HG02885 (cell line): Measurements from ENCODE around the gene ATXN7L2.

Experiments
- ATAC-seq: cut with Tn5 transposase; IDR thresholded peaks from one replicate; pipeline ENCODE4 v1.9.1; 2021; ENCODE audit warnings: mild to moderate bottlenecking; ENCODE audit not compliant: unreplicated experiment, poor library complexity

ATXN7L2 gene

DNA sequence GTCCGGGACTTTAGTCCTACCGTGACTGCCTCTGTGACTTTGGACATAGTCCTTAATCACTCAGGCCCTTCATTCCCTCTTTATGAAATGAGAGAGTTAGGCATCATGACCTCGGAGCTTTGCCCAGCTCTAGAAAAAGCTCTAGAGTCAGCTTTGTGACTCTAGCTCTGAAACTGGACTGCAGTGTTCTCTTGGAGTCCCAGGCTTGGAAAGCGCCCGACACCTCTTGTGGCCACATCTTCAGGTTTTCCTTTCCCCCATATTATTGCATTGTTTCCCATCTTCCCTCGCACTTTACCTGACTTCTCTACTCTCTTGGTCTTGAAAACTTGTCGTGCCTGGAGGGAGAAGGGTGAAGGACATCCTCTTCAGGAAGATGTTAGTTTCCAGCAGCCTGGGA, 38.3 kb downstream of the ATXN7L2 start:
- no peak for ATAC-seq

DNA sequence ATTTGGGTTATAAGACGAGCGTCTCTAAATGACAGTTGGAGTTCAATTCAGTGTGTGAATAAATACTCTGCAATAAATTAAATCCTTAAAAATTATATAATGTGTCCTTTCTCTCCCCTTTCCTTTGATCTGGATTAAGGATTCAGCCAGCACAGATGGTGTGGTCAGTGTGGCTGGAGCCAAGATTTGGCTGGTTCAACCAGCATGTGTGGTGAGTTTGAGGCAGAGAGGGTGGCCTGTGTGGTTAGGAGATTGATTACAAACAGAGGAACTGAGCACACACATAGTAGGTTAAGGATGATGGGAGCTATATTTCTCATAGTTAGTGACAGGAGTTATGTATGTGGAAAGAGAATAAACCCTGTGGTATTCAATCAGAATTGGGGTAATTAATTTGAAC, 40.0 kb downstream of the ATXN7L2 start:
- no peak for ATAC-seq

GRCh38 chr1:109527098-109527811, 43.5 kb downstream of the ATXN7L2 start:
- no peak for ATAC-seq

- ATAC-seq: no peak
Observed at GRCh38 chr1:109527846-109528695, 44.4 kb downstream of the ATXN7L2 start.

- no peak for ATAC-seq
Observed at GRCh38 chr1:109528712-109529111, 45.0 kb downstream of the ATXN7L2 start.

GRCh38 chr1:109529881-109530456, 46.3 kb downstream of the ATXN7L2 start:
- no peak for ATAC-seq

DNA sequence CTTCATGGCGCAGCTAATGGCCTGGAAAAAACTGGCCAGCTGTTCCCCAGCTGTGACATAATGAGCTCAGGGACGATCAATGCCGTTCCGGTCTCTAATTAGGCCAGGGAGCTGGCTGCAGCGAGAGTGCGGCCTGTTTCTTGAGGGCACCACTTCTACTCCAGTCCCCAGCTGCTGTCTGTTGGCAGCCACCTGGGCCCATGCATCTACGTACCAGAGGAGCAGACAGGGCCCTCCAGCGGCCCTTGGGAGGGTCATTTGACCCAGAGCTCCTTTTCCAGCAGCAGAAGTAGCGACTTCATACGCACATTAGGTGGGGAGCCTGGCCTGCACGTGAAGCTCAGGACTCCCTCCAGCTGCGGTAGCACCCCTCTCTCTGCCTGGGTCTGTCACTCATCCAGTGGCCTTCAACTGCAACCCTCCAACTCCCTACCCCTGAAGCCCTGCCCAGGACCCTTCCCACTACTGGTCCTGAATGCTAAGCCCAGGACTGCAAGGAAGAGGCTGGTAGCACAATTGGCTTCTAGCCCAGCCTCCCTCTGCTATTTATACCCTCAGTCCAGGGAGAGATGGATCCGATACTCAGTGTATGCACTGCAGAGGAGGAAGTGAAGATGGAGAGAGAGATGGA, 46.9 kb downstream of the ATXN7L2 start:
- ATAC-seq: no peak

DNA sequence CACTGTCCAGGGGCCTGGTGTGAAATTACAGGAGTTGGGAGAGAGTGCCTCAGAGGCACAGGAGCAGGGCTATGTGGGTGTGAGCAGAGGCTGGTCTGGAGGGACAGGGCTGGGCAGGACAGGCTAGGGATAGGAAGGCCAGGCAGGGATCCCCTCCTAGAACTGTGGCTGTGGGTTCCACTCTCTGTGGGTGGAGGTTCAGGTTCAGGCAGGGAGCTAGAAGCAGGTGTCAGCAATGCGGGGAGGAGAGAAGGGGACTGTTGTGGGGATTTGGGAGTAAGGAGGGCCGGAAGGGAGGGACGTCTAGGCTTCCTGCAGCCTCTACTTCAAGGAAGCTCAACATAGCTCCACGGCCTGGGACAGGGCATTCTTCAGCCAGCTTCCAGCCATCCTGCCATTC, 47.7 kb downstream of the ATXN7L2 start:
- no peak for ATAC-seq

DNA sequence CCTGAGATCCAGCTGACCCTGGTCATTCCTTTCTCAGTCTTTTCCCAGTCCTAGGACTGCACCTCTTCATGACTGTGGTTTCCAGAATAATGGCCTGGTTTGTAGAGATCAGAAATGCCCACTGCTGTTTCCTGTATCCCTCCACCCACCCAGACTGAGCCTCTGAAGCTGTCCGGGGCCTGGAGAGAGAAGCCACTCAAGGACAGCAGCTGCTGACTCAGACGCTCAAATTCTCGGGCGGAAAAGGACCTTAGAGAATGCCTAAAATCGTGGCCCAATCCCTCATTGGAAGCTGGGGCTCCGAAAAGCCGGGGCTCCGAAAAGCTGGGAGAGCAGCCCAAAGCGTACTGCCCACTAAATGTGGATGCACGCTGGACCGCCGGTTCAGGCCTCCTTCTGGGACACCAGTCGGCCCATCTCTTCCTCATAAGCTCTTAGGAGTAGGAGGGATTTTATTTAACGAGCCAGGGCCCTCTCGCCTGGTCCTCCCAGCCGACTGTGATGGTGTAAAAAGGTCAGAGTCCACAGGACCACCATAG, 48.2 kb downstream of the ATXN7L2 start:
- no peak for ATAC-seq

DNA sequence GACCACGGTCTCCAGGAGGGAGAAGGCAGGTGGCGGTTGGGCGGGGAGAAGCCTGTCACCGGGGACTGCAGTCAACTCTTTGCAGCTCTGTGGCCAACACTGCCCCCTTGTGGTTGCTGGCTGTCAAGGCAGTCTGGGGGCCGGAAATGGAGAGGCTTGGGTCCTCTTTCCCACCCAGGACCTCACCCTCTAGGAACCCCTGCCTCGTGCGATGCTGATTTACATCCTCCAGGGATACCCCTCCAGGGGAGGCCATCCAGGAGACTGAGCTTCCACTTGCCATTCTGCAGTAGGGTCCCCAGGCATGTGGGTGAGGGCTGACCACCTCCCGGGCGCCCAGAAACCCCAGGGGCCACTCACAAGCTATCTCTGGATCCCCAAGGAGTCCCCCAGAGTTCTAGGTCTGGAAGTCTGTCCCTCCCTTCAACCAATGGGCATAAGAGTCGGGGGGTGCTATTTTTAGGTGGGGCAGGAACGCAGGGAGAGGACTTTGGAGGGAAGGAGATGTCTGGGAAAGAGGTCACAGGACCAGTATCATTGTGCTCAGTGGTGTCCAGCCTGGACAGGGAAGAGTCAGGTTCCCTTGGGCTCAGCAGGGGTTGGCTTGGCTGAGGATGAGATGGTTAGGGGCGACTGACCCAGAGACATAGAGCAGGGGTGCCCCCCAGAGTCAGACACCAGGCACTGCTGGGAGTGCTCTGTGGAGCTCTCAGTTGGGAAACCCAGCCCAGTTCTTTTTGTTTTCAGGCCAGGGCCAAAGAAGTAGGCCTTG, 48.8 kb downstream of the ATXN7L2 start:
- ATAC-seq: peak; percentile 81

DNA sequence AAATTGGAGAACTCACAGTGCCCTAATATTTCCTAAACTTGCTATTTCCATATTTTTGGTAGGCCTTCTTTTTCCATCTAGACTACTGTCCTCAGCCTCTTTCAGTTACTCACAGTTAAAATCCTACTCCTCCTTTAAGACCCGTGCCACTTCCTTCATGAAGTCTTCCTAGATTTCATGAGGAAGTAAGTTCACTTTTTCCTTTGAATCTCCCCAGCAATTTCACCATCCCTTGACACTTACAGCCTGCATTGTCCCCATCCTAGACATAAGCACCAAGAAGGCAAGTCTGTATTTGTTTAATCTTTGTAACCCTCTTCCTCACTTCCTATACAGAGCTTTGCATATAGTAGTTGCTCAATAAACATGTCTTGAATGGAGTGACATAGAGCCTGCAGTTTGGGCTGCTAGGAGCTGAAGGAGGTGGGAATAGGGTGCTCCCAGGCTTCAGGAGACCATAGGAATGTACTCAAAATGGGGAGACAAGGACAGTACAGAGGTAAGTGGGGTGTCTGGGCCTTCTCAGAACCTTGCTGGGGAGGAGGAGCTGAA, 50.7 kb downstream of the ATXN7L2 start:
- no peak for ATAC-seq

DNA sequence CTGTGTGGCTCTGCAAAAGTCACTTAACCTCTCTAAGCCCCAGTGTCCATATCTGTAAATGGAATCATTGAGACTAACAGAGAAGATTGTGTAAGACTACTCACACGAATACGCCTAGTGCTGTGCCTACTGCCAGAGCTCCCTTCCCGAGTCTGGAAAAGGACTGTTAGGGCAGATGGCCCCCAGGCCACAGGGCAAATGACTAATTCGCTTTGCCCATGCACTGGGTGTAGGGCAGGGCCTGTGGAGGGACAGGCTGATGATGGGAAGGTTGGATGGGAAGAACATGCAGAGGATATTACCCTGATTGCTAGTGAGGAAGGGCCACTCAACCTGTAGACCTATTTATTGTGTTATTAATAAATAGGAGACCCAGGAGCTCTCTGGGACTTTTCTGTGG, 51.8 kb downstream of the ATXN7L2 start:
- ATAC-seq: no peak

- ATAC-seq: no peak
Observed at GRCh38 chr1:109535971-109536491, 52.3 kb downstream of the ATXN7L2 start.

DNA sequence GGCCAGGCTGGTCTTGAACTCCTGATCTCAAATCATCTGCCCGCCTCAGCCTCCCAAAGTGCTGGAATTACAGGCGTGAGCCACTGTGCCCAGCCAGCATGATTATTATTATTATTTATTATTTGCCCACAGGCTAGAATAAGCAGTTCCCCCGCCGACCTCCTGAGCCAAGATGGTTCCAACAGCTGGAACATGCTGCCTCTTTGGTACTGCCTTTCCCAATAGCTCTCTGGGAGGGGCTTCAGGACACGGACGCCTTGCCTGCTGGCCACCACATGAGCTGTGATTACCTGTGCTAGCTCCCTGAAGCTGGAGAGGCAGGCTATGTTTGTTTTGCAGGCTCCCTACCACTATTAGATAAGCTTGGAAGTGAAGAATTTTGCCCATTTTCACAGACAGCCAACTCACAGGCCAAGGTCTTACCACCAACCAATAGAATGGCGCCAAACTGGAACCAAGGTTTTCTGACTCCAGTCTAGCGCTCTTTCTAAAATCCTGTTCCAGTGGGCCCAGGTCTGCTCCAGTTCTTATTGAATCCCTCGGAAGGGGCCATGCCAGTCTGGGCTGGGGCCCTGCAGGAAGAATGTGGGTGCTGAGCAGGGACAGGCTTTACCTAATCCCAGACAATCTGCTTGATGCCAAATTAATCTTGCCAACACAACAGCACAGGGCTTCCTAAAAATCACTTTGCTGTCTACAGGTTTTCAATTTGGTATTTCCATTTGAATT, 53.9 kb downstream of the ATXN7L2 start:
- no peak for ATAC-seq

- no peak for ATAC-seq
Observed at GRCh38 chr1:109538827-109539555, 55.3 kb downstream of the ATXN7L2 start.

DNA sequence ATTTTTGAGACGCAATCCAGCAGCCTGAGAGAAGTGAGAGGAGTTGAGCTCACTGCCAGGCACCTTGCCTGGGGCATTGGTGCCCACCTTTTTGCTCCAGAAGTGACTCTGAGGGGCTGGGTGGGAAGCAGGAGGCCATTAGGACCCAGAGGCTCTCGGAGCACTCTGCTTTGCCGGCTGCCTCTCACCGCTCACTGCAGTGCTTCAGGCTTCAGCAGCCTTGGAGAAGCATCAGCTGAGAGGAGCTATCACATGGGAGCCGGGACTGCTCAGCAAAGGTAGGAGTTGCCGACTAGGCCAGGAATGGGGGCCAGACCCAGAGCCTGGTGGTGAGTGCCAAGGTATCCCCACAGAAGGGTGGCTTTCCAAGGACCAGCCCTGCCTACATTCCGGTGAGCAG, 56.0 kb downstream of the ATXN7L2 start, which contains the start of gene GPR61:
Gene GPR61, plus strand, starts transcription at position 197 of the 400 bp plus-strand sequence. CDS start 3,151 bp downstream, outside the sequence.
- ATAC-seq: no peak

GRCh38 chr1:109541102-109541501, 57.4 kb downstream of the ATXN7L2 start:
- ATAC-seq: no peak
